ENCODE results near the gene RAB28. TPM values are rescaled to one million over a fixed set of nuclear protein-coding genes. Genes with fewer than 3 reads are reported as not detected.
"Not testable (repeated sequence)": the region's sequence is repeated elsewhere in the genome, so short reads cannot be mapped to it uniquely, and the experiment has no call there.

The RAB28 gene
- polyA plus RNA-seq, 10 donors = 14.9 to 22.1 (median 18.8) TPM

DNA sequence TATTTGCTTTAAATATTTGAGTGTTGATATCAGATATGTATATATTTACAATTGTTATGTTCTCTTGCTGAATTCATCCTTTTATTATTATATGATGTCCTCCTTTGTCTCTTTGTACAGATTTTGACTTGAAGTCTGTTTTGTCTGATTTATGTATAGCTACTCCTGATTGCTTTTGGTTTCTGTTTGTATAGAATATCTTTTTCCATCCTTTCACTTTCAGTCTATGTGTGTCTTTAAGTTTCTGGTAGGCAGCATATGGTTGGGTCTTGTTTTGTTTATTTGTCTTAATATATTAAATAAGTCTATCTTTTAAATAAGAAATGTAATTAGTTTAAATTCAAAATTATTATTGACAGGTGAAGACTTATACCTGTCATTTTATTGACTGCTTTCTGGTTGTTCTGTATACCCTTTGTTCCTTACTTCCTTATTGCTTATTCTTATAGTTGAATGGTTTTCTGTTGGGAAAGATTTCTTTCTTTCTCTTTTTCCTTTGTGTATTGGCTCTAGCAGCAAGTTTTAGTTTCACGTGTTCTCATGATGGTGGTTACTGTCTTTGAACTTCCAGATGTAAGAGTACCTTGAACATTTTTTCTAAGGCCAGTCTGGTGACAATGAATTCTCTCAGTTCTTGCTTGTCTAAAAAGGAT is 31.1 kb downstream of the RAB28 start:
- DNase-seq = no peak

DNA sequence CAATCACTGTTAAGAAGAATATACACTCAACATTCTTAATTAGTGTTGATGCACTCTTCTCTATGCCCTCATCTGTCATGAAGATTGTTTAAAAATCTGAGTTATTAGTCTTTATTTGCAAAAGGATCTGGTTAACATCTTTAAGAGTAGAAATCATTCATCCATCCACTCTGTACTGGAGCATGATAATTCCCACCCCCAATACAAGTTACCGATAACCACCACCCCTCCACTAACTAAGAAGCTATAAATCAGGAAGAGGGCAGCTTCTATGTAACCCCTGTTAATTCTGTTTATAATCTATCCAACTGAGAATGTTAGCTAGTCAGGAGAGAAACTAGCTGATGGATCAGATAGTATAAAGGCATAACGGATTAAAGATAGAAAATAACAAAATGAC is 34.5 kb downstream of the RAB28 start:
- no peak for DNase-seq

DNA sequence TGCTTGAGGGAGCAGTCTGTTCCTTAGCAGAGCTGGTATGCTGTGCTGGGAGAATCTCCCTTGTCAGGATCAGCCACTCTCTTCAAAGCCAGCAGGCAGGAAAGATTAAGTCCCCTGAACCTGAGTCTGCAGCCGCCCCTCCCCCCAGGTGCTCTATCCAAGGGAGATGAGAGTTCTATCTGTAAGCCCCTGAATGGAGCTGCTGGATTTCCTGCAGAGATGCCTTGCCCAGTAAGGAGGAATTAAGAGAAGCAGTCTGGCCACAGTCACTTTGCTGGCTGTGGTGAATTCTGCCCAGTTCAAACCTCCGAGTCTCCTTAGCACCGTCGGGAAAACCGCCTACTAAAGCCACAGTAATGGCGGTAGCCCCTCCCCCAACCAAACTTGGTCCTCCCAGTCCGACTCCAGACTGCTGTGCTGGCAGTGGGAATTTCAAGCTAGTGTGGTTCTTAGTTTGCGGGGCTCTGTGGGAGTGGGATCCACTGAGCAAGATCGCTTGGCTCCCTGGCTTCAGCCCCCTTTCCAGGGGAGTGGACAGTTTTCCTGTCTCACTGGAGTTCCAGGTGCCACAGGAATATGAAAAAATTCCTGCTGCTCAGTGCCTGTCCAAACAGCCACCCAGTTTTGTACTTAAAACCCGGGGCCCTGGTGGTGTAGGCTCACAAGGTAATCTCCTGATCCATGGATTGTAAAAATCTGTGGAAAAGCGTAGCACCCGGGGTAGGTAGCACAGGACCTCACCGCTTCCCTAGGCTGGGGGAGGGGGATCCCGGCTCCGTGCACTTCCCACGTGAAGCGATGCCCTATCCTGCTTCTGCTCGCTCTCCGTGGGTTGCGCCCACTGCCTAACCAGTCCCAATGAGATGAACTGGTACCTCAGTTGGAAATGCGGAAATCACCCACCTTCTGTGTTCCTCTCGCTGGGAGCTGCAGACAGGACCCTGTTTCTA is 38.0 kb downstream of the RAB28 start:
- no peak for DNase-seq

DNA sequence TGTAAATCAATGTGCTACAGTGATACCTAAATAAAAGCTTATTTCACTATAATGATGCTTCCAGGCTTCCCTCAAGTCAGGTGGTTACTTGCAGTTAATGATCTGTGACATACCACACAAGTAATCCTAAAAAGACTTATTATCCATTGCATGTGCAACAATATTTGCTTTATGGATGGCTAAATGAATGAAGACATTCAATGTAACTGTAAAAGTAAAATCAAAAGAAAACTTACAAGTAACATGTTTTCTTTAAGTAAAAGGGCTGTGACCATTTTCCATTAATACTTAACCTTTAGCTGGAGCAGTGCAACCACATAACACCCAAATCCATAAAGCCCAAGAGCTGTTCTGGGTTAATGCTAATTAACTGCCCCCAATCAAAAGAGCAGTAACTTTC is 42.6 kb downstream of the RAB28 start:
- DNase-seq = no peak

DNA sequence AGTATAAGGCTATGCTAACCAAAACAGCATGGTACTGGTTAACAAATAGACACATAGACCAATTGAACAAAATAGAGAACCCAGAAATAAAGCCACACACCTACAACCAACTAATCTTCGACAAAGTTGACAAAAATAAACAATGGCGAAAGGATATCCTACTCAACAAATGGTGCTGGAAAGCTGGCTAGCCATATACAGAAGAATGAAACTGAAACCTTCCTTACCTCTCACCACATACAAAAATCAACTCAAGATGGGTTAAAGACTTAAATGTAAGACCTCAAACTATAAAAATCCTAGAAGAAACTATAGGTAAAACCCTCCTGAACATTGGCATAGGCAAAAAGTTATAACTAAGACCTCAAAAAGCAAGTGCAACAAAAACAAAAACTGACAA is 47.2 kb downstream of the RAB28 start:
- DNase-seq = no peak

DNA sequence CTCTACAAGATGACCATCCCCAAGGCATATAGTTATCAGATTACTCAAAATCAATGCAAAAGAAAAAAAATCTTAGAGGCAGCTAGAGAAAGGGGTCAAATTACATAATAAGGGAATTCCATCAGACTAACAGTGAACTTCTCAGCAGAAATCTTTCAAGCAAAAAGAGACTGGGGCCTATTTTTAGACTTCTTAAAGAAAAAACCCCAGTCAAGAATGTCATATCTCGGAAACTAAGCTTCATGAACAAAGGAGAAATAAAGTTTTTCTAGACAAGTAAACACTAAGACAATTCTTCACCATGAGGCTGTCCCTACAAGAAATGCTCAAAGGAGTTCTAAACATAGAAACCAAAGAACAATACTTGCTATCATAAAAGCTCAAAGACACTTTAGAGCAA is 51.7 kb downstream of the RAB28 start:
- DNase-seq = no peak

DNA sequence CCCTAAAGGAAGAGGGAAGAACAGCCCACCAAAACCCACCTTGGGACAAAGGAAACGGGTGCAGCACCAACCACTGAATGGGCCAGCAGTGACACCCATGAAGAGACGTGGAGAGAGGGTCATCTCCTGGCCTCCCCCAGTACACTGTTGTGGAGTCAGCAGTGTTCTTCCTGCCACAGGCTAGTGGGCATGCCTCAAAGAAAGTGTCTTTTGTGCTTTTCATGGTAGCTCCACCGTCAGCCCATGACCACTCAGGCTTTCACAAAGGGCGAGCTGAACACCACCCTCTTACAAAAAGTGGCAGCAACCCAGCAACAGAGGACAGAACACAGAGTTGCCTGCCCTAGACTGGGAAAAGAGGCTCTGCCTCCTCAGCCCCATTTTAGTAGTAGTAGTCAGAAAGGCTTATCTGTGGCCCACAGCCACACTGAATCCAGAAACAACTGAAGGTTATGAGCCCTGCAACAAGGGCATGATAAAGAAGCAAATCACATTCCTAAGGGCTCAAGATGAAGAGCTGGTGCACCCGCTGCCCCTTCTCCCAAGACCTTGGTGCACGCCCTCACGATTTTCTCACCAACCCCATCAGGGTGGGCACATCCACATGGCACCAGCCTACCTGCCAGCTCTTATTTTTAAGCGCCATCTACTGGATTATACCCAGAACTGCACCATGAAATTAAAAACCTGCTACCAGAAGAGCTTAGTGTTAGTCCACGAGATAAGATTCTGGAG is 53.1 kb downstream of the RAB28 start:
- no peak for DNase-seq

DNA sequence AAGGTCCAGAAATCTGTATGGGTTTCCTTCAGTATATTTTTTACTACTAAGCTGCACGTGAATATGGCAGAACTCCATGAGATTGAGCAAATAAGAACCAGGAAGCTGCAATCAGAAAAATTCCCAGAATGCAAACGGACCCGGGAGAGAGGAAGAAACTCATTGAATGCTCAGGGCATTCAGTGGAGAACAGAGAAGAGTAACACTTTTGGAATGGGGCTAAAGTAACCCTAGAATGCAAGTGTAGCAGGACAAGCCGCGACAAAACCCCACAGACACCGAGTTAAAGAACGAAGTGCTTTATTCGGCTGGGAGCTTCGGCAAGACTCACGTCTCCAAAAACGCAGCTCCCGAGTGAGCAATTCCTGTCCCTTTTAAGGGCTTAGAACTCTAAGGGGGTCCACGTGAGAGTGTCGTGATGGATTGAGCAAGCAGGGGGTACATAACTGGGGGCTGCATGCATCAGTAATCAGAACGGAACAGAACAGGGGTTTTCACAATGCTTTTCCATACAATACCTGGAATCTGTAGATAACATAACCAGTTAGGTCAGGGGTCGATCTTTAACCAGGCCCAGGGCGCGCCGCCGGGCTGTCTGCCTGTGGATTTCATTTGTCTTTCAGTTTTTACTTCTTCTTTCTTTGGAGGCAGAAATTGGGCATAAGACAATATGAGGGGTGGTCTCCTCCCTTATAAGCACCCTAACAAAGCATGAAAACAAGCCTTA is 56.4 kb downstream of the RAB28 start:
- no peak for DNase-seq

DNA sequence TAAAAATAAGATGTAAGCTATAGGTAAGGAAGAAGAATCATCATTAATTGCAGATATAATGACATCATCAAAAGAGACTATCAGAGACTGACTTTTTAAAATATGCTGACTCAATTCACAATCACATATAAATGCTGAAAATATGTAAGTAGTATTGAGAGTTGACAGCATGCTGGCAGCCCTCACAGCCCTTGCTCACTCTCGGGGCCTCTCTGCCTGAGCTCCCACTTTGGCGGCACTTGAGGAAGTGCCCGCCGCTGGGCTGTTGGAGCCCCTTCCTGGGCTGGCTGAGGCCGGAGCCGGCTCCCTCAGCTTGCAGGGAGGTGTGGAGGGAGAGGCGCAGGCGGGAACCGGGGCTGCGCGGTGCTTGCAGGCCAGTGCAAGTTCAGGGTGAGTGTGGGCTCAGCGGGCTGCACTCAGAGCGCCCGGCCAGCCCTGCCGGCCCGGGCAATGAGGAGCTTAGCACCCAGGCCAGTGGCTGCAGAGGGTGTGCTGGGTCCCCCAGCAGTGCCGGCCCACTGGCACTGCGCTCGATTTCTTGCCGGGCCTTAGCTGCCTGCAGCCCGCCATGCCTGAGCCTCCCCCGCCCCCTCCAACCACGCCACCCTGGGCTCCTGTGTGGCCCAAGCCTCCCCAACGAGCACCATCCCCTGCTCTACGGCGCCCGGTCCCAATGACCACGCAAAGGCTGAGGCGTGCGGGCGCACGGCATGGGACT is 68.9 kb downstream of the RAB28 start:
- no peak for DNase-seq

DNA sequence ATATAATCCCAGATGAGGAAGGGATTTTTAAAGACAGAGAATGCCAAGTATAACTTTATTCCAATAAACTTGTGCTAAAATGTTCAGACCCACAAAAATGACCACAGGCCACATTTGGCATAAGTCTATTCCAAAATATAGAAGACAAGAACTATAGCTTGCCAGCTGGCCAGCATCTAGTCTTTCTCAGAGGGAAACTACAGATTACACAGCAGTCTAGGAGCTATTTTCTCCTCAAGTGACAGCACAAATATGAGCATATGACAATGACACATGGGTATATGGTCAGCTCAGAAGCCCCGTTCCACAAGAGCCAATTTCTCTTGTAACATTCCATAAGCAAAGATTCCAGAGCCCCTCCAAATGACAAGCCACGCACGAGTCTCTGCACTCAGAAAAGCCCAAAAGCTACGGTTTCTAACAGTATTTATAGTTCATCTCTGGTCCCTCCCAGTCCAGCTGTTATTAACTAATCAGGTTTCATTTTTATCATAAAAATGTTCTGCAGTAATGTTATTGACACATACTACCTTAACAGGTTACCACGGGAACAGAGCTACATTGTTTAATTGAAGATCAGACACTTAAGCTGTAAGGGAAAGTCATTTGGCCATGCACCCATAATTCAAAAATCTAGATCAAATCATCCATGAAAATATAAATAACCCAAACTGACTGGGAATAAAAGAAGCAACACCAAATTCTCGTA is 70.3 kb downstream of the RAB28 start:
- DNase-seq = peak; percentile 8 to 37 (median 29)

DNA sequence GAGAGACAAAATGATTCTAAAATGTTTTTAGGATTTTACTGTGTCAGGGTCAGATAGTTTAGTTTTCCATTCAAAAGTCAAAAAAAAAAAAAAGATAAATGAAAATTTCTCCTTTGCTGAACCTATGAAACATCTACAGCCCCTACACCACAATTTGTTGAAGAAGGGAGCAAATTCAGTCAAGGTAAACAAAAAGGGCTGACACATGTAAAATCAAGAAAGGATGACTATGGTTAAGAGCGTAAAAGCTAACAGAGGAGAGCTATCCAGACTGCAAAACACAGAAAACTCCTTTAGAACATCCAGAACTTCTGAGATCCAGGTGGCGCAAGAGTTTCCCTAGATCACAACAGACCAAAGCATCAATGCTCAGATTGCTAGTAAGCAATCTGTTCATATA is 72.2 kb downstream of the RAB28 start:
- DNase-seq = no peak

DNA sequence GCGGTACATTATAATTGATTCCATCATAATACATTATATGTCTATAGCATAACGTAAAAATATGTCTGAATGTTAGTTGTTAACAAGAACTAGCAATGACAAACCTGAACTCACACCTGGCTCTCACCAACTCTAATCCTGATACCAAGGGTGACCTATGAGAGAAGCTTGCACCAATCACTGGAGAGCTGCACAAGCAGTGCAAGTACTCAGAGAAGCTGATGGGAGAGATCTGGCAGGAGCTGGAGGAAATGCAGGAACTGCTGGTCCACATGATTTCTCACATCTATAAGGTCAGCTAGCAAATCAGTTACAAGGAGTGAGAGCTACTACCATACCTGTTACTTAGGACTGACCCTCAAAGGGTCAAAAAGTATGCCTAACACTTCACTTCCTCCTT is 74.8 kb downstream of the RAB28 start:
- no peak for DNase-seq

DNA sequence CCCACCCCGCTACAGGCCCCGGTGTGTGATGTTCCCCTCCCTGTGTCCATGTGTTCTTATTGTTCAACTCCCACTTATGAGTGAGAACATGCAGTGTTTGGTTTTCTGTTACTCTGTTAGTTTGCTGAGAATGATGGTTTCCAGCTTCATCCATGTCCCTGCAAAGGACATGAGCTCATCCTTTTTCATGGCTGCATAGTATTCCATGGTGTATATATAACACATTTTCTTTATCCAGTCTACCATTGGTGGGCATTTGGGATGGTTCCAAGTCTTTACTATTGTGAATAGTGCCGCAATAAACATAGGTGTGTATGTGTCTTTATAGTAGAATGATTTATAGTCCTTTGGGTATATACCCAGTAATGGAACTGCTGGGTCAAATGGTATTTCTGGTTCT is 78.0 kb downstream of the RAB28 start:
- DNase-seq = not testable (repeated sequence)

DNA sequence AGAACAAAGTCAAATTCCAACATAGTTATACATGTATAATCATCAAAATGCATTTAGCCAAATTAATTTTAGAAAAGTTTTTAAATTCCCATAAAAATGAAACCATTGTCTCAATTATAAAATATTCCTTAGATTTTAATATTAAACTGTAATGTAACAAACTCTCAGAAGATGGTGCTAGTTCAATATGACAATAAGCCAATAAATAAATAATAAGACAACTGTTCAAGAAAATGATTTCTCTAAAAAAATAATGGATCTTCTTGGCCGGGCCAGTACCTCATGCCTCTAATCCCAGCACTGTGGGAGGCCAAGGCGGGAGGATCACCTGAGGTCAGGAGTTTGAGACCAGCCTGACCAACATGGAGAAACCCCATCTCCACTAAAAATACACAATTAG is 80.3 kb downstream of the RAB28 start:
- no peak for DNase-seq

DNA sequence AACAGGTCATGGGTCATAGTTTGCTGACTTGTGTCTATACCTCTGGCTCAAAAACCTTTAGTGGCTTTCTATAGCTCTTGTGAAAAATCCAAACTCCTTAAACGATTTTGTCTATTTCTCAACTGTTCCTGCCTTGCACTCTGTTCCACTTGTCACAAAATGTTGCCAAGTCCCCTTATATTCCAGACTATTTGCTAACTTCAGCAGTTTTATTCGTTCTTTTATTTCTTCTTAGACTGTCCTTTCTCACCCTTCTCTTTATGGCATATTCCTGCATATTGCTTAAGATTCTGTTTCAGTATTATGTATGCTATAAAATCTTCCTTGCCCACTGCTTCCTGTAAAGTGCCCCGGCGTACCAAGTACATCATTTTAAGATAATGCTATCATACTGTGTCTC is 80.8 kb downstream of the RAB28 start:
- no peak for DNase-seq

DNA sequence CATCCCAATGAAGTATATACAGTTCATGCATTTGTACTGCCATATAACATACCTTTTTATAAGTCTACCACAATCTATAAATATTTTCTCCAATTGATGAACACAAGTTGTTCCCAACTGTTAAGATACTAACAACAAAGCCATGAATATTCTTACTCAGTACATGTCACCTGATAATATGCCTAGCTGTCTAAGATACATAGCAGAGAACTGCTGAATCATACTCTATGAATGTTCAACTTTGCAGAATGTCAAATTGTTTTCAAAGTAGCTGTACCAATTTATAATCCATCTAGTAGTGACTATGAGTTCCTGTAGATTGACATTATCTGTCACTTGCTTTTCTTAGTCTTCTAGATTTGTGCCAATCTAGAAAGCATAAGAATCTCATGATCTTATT is 84.9 kb downstream of the RAB28 start:
- no peak for DNase-seq

DNA sequence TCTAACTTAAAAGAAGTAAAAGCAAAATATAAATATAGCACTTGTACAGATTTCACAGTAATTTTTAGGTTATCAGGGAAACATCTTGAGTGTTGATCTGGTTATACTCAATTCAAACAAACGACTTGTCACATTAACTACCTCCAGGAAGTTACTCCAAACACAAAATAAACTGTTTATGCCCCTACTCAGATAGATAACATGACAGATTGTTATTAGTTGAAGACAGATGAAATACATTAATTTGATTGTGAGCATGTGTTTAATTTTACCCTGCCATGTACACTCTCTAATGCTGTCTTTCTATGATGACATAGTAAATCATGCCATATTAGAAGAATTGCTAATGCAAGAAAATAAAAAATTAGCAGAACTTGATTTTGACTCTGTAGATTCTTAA is 88.0 kb downstream of the RAB28 start:
- no peak for DNase-seq

DNA sequence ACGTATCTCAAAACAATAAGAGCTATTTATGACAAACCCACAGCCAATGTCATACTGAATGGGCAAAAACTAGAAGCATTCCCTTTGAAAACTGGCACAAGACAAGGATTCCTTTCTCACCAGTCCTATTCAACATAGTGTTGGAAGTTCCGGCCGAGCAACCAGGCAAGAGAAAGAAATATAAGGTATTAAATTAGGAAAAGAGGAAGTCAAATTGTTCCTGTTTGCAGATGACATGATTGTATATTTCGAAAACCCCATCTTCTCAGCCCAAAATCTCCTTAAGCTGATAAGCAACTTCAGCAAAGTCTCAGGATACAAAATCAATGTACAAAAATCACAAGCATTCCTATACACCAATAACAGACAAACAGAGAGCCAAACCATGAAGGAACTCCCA is 94.2 kb downstream of the RAB28 start:
- not testable (repeated sequence) for DNase-seq

DNA sequence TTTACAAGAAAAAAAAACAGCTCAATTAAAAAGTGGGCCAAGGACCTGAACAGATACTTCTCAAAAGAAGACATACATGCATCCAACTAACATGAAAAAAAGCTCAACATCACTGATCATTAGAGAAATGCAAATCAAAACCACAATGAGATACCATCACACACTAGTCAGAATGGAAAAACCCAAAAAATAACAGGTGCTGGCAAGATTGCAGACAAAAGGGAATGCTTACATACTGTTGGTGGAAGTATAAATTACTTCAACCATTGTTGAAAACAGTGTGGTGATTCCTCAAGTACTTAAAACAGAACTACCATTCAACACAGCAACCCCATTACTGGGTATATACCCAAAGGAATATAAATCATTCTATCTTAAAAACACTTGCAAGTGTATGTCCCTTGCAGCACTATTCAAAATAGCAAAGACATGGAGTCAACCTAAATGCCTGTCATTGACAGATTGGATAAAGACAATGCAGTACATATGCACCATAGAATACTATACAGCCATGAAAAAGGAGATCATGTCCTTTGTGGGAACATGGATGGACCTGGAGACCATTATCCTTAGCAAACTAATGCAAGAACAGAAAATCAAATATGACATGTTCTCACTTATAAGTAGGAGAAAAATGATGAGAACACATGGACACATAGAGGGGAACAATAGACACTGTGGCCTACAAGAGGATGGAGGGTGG is 97.6 kb downstream of the RAB28 start:
- DNase-seq = no peak

DNA sequence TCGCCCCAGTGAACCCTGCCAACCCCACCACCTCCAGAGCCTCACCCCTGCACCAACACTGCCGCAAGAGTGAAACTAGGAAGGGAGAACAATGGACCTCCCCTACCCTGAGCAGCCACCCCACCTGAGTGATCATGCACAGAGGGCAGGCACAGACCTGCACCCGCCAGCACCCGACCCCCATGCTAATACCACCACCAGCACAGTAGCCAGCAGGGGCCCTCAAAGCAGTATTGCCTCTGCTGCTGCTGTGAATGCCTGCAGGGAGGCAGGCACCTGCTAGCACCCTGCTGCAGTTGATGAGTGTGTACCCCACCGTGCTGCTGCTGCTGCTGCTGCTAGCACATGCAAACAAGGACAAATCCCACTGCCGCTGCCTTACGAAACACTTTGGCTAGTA is 100.1 kb downstream of the RAB28 start:
- DNase-seq = no peak

Data from muscle of back (tissue), 11 donors.